Keratinocyte (primary cell): ENCODE measurements around the gene SNCAIP.

Experiments
- EZH2 ChIP-seq: IDR thresholded peaks from one replicate; pipeline ENCODE4 v1.6.1; 2012; ENCODE audit warnings: inconsistent platforms, mild to moderate bottlenecking, low read length, moderate library complexity
- TF ChIP-seq, protein P1 (sequence below), 3 experiments: IDR thresholded peaks in 1 of 3; conservative IDR thresholded peaks in 1 of 3; optimal IDR thresholded peaks in 1 of 3; 2 replicates in 2 of 3; 3 replicates in 1 of 3; pipeline versions ENCODE3 to v1.5.1; 2011; ENCODE audit warnings: low read length in 3 of 3, mild to moderate bottlenecking in 3 of 3, moderate library complexity in 2 of 3, control low read depth in 1 of 3, inconsistent platforms in 1 of 3; ENCODE audit not compliant: insufficient read depth in 2 of 3; ENCODE audit errors: extremely low read depth in 1 of 3

GRCh38 chr5:122273696-122274095 lies 38.3 kb upstream of the SNCAIP start:
- TF ChIP-seq, protein P1, sequence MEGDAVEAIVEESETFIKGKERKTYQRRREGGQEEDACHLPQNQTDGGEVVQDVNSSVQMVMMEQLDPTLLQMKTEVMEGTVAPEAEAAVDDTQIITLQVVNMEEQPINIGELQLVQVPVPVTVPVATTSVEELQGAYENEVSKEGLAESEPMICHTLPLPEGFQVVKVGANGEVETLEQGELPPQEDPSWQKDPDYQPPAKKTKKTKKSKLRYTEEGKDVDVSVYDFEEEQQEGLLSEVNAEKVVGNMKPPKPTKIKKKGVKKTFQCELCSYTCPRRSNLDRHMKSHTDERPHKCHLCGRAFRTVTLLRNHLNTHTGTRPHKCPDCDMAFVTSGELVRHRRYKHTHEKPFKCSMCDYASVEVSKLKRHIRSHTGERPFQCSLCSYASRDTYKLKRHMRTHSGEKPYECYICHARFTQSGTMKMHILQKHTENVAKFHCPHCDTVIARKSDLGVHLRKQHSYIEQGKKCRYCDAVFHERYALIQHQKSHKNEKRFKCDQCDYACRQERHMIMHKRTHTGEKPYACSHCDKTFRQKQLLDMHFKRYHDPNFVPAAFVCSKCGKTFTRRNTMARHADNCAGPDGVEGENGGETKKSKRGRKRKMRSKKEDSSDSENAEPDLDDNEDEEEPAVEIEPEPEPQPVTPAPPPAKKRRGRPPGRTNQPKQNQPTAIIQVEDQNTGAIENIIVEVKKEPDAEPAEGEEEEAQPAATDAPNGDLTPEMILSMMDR (optimal IDR thresholded peaks at IDR 0.05 in 1 of 3, IDR thresholded peaks at IDR 0.05 in 1 of 3, conservative IDR thresholded peaks at IDR 0.05 in 1 of 3; ENCODE audit: extremely low read depth in 1 of 3, insufficient read depth in 2 of 3, low read length in 3 of 3): no peak
- no peak for TF ChIP-seq EZH2
